GM12878 (cell line): ENCODE results near the gene BCAS3.

Experiments used
- POLR2A ChIP-seq: IDR thresholded peaks from 2 replicates; pipeline ENCODE4 v1.6.1; 2011; ENCODE audit warnings: low read depth, mild to moderate bottlenecking, low read length
- TF ChIP-seq, protein P1 (sequence below), 3 experiments: IDR thresholded peaks in 2 of 3; conservative IDR thresholded peaks in 1 of 3; 2 replicates each; pipeline ENCODE4 v1.5.1; 2011; ENCODE audit warnings: low read depth in 3 of 3, low read length in 3 of 3, mild to moderate bottlenecking in 3 of 3, control low read depth in 2 of 3, moderate library complexity in 2 of 3, inconsistent platforms in 1 of 3, mixed read lengths in 1 of 3; ENCODE audit not compliant: control insufficient read depth in 2 of 3, insufficient read depth in 1 of 3; ENCODE audit errors: extremely low read depth in 1 of 3
- TF ChIP-seq, protein P2 (sequence below): fragments of 450-650 bp; IDR thresholded peaks from 2 replicates; pipeline ENCODE4 v1.6.1; 2018; ENCODE audit warnings: borderline replicate concordance, mild to moderate bottlenecking; ENCODE audit not compliant: partially characterized antibody

- TF ChIP-seq, protein P1, sequence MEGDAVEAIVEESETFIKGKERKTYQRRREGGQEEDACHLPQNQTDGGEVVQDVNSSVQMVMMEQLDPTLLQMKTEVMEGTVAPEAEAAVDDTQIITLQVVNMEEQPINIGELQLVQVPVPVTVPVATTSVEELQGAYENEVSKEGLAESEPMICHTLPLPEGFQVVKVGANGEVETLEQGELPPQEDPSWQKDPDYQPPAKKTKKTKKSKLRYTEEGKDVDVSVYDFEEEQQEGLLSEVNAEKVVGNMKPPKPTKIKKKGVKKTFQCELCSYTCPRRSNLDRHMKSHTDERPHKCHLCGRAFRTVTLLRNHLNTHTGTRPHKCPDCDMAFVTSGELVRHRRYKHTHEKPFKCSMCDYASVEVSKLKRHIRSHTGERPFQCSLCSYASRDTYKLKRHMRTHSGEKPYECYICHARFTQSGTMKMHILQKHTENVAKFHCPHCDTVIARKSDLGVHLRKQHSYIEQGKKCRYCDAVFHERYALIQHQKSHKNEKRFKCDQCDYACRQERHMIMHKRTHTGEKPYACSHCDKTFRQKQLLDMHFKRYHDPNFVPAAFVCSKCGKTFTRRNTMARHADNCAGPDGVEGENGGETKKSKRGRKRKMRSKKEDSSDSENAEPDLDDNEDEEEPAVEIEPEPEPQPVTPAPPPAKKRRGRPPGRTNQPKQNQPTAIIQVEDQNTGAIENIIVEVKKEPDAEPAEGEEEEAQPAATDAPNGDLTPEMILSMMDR (IDR thresholded peaks at IDR 0.05 in 2 of 3, conservative IDR thresholded peaks at IDR 0.05 in 1 of 3; ENCODE audit: control insufficient read depth in 2 of 3, extremely low read depth in 1 of 3, insufficient read depth in 1 of 3, low read depth in 3 of 3, low read length in 3 of 3) = no peak
- TF ChIP-seq, protein P2, sequence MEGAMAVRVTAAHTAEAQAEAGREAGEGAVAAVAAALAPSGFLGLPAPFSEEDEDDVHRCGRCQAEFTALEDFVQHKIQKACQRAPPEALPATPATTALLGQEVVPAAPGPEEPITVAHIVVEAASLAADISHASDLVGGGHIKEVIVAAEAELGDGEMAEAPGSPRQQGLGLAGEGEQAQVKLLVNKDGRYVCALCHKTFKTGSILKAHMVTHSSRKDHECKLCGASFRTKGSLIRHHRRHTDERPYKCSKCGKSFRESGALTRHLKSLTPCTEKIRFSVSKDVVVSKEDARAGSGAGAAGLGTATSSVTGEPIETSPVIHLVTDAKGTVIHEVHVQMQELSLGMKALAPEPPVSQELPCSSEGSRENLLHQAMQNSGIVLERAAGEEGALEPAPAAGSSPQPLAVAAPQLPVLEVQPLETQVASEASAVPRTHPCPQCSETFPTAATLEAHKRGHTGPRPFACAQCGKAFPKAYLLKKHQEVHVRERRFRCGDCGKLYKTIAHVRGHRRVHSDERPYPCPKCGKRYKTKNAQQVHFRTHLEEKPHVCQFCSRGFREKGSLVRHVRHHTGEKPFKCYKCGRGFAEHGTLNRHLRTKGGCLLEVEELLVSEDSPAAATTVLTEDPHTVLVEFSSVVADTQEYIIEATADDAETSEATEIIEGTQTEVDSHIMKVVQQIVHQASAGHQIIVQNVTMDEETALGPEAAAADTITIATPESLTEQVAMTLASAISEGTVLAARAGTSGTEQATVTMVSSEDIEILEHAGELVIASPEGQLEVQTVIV = no peak
- TF ChIP-seq POLR2A = no peak
Observed at GRCh38 chr17:60947543-60947942, 269.9 kb downstream of the BCAS3 start.
